NT2/D1 (cell line): ENCODE data around the gene GALP.

ENCODE experiments used
- SUZ12 ChIP-seq: IDR thresholded peaks from 2 replicates; pipeline ENCODE4 v1.6.1; 2011; ENCODE audit not compliant: insufficient read length, insufficient read depth; ENCODE audit errors: extremely low read depth
- YY1 ChIP-seq: IDR thresholded peaks from 2 replicates; pipeline ENCODE4 v1.6.1; 2011; ENCODE audit not compliant: insufficient read length, insufficient read depth
- ZNF274 ChIP-seq: IDR thresholded peaks from 2 replicates; pipeline ENCODE4 v1.6.1; 2011; ENCODE audit warnings: mild to moderate bottlenecking, low read depth, low read length

GRCh38 chr19:56191115-56191514, 15.3 kb downstream of the GALP start:
- TF ChIP-seq SUZ12 (no peak), ZNF274 (no peak), YY1 (no peak)
